Erythroblast (primary cell): ENCODE measurements around the gene SIGLEC12.

Experiments
- GATA1 ChIP-seq: IDR thresholded peaks from 2 replicates; pipeline ENCODE4 v1.6.1; 2011; ENCODE audit warnings: low read depth, mild to moderate bottlenecking, control low read depth, low read length, moderate library complexity
- POLR2A ChIP-seq: IDR thresholded peaks from 2 replicates; pipeline ENCODE4 v1.6.1; 2011; ENCODE audit warnings: mild to moderate bottlenecking, low read length

DNA sequence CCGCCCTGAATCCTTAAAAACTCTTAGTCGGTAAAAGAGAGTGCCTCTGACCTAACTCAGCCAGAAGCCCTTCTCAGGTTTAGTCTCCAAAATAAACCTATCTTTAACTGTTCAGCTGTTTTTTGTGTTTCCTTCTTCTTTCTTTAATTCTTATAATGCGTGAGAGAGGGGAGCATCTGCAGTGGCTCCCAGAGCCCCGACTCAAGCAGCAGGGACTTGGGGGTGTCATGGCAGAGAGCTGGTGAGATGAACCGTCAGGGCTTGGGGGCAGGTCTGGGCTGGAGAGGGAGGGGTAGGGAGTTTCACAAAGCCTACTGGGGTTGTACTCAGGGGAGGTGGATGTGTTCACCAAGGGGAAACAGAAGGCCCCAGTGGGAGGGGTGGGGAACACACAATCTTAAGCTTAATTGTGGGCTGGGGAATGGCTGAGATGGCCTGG, 46.6 kb upstream of the SIGLEC12 start:
- TF ChIP-seq POLR2A (no peak), GATA1 (no peak)
